Measurements from ENCODE around the gene C11orf91.
"Not testable (repeated sequence)": the region's sequence is repeated elsewhere in the genome, so short reads cannot be mapped to it uniquely, and the experiment has no call there.

C11orf91 gene

DNA sequence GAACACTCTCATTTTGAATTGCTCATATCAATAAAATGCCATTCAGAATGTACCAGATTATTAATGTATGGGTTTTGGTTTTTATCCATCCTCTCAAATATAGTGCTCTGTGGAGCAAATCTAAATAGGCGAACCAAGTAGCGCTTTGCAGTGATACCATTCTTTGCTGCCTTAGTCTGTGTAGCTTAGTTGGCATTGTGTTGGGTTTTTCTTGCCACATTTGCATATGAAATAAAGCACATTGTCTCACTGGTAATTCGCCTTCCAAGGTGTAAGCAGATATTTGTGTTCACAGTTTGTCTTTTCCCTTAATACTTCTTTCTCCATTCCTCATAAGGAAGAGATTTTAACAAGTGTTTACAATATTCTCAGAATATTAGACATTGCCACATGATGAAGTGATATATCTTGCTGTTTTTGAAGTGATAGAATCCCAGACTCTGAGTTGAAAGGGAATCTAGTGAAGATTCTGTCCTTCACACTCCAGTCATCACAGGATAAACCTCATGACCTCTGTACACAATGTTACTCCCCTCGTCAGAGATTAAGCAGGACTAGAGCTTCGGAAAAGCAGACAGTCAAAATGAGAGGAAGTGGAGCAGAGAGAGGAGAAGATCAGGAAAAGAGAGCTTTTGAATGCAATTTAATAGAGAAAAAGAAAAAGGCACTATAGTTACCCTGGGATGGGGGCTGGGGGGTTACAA lies 16.5 kb downstream of the C11orf91 start:
- no peak for DNase-seq (ENCODE audit: extremely low read depth, low read depth)
- TF ChIP-seq, protein P1, sequence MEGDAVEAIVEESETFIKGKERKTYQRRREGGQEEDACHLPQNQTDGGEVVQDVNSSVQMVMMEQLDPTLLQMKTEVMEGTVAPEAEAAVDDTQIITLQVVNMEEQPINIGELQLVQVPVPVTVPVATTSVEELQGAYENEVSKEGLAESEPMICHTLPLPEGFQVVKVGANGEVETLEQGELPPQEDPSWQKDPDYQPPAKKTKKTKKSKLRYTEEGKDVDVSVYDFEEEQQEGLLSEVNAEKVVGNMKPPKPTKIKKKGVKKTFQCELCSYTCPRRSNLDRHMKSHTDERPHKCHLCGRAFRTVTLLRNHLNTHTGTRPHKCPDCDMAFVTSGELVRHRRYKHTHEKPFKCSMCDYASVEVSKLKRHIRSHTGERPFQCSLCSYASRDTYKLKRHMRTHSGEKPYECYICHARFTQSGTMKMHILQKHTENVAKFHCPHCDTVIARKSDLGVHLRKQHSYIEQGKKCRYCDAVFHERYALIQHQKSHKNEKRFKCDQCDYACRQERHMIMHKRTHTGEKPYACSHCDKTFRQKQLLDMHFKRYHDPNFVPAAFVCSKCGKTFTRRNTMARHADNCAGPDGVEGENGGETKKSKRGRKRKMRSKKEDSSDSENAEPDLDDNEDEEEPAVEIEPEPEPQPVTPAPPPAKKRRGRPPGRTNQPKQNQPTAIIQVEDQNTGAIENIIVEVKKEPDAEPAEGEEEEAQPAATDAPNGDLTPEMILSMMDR (IDR thresholded peaks at IDR 0.05; ENCODE audit: low read depth, low read length, missing control alignments) = no peak
- H3K4me3 ChIP-seq (replicated peaks; ENCODE audit: low read depth, low read length) = no peak overlapping the region

DNA sequence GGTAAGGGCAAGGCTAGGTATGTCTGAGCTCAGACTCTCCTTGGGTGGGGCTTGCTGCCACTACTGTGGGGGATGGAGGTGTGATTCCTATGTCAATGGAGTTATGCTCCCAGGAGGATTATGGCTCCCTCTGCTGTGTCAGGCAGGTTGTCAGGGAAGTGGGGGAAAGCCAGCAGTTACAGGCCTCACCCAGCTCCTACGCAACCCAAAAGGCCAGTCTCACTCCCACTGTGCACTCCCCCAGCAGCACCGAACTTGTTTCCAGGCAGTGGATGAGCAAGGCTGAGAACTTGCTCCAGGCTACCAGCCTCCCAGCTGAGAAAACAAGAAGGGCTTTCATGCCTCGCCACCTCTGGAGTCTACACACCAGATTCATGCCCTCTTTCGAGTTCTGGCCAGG lies 18.2 kb downstream of the C11orf91 start:
- no peak for DNase-seq (ENCODE audit: extremely low read depth, low read depth)
- TF ChIP-seq, protein P1 (IDR thresholded peaks at IDR 0.05; ENCODE audit: low read depth, low read length, missing control alignments) = peak; percentile 32
- no peak overlapping the region for H3K4me3 ChIP-seq (replicated peaks; ENCODE audit: low read depth, low read length)

GRCh38 chr11:33682019-33682418 lies 18.6 kb downstream of the C11orf91 start:
- TF ChIP-seq, protein P1 (IDR thresholded peaks at IDR 0.05; ENCODE audit: low read depth, low read length, missing control alignments) = no peak
- DNase-seq (ENCODE audit: extremely low read depth, low read depth) = no peak
- no peak overlapping the region for H3K4me3 ChIP-seq (replicated peaks; ENCODE audit: low read depth, low read length)

- DNase-seq (ENCODE audit: extremely low read depth, low read depth) = not testable (repeated sequence)
These were observed 22.0 kb downstream of the C11orf91 start for GRCh38 chr11:33678616-33679015.

DNA sequence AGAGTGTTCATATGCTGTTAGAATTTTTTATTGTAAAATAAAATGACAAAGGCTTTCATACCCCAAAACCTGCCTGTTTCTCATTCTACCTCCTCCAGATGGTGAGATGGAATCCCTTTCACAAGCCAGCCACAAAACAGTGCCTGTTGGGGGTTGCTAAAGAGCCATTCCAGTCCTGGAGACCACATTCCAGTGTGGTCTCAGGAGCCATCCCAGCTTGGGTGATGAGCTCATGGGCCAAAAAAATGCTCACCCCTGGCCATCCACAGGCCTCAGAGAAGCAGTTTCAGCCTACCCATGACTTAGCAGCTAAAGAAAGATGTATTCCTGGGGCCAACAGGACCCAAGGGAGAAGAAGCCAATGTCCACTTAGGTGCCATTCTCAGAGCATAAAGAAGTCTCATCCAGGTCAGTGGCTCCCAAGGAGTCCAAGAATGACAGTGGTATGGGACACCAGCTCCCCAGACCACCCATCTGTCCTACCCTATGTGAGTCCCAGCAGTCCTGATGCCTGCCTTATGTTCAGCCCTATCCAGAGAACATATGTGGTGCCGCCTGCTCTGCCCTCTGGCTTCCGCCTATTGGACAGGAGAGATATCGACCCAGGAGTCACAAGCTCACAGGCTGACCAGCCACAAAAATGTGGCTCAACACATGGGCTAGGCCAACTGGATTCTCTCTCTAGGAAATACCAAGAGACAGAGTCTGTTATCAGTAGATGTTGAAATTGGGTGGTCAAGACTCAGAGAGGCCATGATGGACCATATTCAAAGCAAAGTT lies 26.4 kb downstream of the C11orf91 start:
- DNase-seq (ENCODE audit: extremely low read depth, low read depth) = no peak
- TF ChIP-seq, protein P1 (IDR thresholded peaks at IDR 0.05; ENCODE audit: low read depth, low read length, missing control alignments) = no peak

More at GRCh38 chr11:33678616-33679015, 22.0 kb downstream of the C11orf91 start:
- not testable (repeated sequence) for H3K4me3 ChIP-seq (replicated peaks; ENCODE audit: low read depth, low read length)

GRCh38 chr11:33672273-33672672 lies 28.4 kb downstream of the C11orf91 start:
- TF ChIP-seq, protein P1 (IDR thresholded peaks at IDR 0.05; ENCODE audit: low read depth, low read length, missing control alignments) = no peak
- H3K4me3 ChIP-seq (replicated peaks; ENCODE audit: low read depth, low read length) = no peak overlapping the region
- DNase-seq (ENCODE audit: extremely low read depth, low read depth) = no peak

More for the DNA sequence above, 26.4 kb downstream of the C11orf91 start:
- no peak overlapping the region for H3K4me3 ChIP-seq (replicated peaks; ENCODE audit: low read depth, low read length)

DNA sequence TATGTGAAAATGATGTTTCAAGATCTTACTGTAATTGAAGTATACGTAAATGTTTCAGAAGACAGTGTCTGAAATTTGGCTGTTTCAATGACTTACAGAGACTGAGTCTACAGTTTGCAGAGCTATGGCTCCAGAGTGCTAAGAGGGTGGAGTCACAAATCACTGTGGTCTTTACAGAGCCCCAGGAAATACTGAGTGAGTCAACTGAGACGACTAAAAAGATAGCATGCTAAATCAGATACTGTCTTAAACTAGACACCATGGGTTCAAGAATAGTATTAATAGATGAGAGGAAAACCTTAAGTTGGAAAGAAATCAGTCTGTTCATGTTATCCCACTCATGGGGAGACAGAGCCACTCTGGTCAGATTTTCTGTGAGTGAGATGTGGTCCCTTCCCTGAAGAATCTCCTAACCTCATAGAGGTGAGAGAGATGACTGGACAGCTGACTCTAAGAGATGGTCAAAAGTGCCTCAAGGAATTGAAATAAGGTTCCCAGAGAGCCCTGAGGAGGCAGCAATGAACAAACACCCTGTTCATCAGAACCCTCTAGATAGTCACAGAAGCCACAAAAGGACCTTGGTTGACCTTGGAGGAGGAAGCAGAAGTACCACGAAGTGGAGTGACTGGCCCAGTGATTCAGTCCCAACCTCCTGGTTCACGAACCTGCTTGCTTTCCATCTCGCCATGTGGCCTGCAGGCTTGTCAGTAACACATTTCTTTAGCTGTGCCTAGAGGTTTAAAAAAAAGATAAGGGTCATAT lies 30.2 kb downstream of the C11orf91 start:
- TF ChIP-seq, protein P1 (IDR thresholded peaks at IDR 0.05; ENCODE audit: low read depth, low read length, missing control alignments) = no peak
- no peak for DNase-seq (ENCODE audit: extremely low read depth, low read depth)
- no peak overlapping the region for H3K4me3 ChIP-seq (replicated peaks; ENCODE audit: low read depth, low read length)
